Colonic mucosa (tissue), 4 donors: ENCODE measurements around the gene DGKI. TPM values are rescaled to one million over a fixed set of nuclear protein-coding genes. Genes with fewer than 3 reads are reported as not detected.
"Not testable (repeated sequence)": the region's sequence is repeated elsewhere in the genome, so short reads cannot be mapped to it uniquely, and the experiment has no call there.

Experiments used
- DNase-seq: peaks from one replicate; pipeline ENCODE4 v3.0.0-alpha.2; 2020
- H3K27ac ChIP-seq: fragments of 200-600 bp; one replicate; pipeline ENCODE4 v1.8.0; 2021
- H3K27me3 ChIP-seq: fragments of 200-600 bp; one replicate; pipeline ENCODE4 v1.8.0; 2021
- H3K36me3 ChIP-seq: fragments of 200-600 bp; one replicate; pipeline ENCODE4 v1.8.0; 2021
- H3K4me1 ChIP-seq: fragments of 200-600 bp; one replicate; pipeline ENCODE4 v1.8.0; 2021; ENCODE audit warnings: mild to moderate bottlenecking
- H3K4me3 ChIP-seq: fragments of 200-600 bp; one replicate; pipeline ENCODE4 v1.8.0; 2021
- H3K9ac ChIP-seq, 2 donors: one replicate each; pipeline ENCODE4 v1.7.0; 2013; ENCODE audit warnings: control low read depth in 2 of 2, low read depth in 2 of 2, low read length in 2 of 2
- H3K9me3 ChIP-seq: fragments of 200-600 bp; one replicate; pipeline ENCODE4 v1.8.0; 2021
- intact Hi-C: fragments of 100-400 bp; cut with DNase I; formaldehyde crosslinking; loops from one replicate; pipeline ENCODE4 v1.14.1; 2022
- total RNA-seq, 2 donors: library from RNA; stranded (reverse); fragmentation: NEBNext Ultra II Directional in 1 of 2; extraction: Animal tissue kit (Norgen Biotek cat#: 25700) in 1 of 2; gene quantifications; one replicate each; pipeline ENCODE4 v1.2.1, GENCODE V29; 2021
- TF ChIP-seq, protein P1 (sequence below): fragments of 200-600 bp; IDR thresholded peaks from one replicate; pipeline ENCODE4 v1.8.0; 2022; ENCODE audit warnings: antibody characterized with exemption, mild to moderate bottlenecking
- donor health status: healthy.
- donor health status: DM: no; HTN: no; CAD: no.
- donor health status: DM: no; HTN: no; CAD: no.

Gene DGKI
- total RNA-seq, 2 donors from 2014 or later: 0.35 to 0.67 TPM

DNA sequence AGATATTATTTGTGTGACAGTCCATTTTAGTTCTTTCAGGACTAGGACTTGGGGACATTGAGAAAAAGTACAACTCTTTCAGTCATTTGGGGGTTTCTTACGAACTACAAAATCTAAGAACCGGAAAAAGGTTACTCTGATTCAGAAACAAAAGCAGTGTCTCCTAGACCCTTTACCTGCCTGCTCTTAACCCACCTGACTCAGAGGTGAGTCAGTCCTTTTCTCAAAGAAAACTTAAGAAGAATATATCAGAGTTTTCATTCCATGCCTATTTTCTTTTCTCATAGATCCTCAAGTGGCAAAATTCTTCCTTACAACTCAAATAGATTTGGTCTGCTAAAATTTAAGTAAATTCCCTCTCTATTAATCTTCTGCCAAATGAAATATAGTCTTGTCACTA is 388.4 kb downstream of the DGKI start:
- TF ChIP-seq, protein P1, sequence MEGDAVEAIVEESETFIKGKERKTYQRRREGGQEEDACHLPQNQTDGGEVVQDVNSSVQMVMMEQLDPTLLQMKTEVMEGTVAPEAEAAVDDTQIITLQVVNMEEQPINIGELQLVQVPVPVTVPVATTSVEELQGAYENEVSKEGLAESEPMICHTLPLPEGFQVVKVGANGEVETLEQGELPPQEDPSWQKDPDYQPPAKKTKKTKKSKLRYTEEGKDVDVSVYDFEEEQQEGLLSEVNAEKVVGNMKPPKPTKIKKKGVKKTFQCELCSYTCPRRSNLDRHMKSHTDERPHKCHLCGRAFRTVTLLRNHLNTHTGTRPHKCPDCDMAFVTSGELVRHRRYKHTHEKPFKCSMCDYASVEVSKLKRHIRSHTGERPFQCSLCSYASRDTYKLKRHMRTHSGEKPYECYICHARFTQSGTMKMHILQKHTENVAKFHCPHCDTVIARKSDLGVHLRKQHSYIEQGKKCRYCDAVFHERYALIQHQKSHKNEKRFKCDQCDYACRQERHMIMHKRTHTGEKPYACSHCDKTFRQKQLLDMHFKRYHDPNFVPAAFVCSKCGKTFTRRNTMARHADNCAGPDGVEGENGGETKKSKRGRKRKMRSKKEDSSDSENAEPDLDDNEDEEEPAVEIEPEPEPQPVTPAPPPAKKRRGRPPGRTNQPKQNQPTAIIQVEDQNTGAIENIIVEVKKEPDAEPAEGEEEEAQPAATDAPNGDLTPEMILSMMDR: no peak
- intact Hi-C loops: no loop called here
- no peak for DNase-seq
- H3K27me3 ChIP-seq: no peaks in the 10 kb centered on the region
- no peaks in the 10 kb centered on the region for H3K9me3 ChIP-seq
- H3K36me3 ChIP-seq: no peaks in the 10 kb centered on the region
- H3K27ac ChIP-seq: no peak overlapping the region
- no peaks in the 10 kb centered on the region for H3K4me1 ChIP-seq
- no peak overlapping the region for H3K4me3 ChIP-seq
- H3K9ac ChIP-seq: no peak overlapping the region

DNA sequence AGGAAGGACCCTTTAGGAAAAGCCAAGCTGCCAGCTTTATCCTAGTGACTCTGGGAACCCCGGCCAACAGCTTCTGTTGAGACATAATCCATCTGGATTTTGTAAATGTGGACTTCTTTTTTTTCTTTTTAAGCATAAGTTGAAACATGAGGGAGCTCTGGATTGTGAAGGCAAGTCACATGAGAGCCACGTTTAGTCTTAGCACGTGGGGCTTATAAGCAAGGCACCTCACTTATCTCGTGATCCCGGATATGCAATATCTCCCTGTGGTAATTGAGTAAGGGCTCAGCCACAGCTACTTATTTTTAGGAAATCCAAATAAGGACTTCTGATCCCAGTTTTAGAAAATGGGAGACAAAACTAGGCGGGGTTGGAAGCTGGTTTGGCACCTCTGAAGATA is 392.0 kb downstream of the DGKI start:
- H3K4me1 ChIP-seq: no peaks in the 10 kb centered on the region
- peak; percentile 21 for DNase-seq
- H3K4me3 ChIP-seq: no peak overlapping the region
- H3K27me3 ChIP-seq: no peaks in the 10 kb centered on the region
- H3K36me3 ChIP-seq: no peaks in the 10 kb centered on the region
- intact Hi-C loops: loop anchor here (5.0 kb wide), 1 partner anchor 287 kb away; no protein-coding TSS in a partner anchor
- H3K27ac ChIP-seq: no peak overlapping the region
- H3K9me3 ChIP-seq: no peaks in the 10 kb centered on the region
- TF ChIP-seq, protein P1: no peak
- no peak overlapping the region for H3K9ac ChIP-seq

DNA sequence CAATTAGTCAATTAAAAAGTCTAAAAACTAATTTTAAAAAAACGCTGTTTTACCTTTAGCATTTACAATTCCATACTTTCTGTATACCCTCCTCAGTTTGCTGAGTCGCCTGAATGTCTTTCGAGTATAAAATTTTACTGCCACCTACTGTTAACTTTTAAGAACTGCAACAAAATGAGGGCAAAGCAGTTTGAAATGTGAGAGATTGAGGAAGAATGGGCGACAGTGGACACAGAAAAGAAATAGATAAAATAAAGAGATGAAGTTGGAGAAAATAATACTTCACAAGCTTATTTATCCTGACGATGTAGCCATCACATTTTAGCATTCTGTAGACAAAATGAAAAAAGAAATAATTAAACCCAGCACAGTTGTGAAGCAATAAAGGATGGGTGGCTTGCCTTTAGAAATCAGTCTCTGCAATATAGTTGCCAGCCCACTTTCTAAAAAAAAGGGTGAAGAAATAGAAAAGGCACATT is 392.5 kb downstream of the DGKI start:
- H3K36me3 ChIP-seq: no peaks in the 10 kb centered on the region
- no peak for DNase-seq
- no peak overlapping the region for H3K9ac ChIP-seq
- H3K27me3 ChIP-seq: no peaks in the 10 kb centered on the region
- TF ChIP-seq, protein P1: peak; percentile 52
- H3K9me3 ChIP-seq: no peaks in the 10 kb centered on the region
- no peak overlapping the region for H3K27ac ChIP-seq
- H3K4me3 ChIP-seq: no peak overlapping the region
- H3K4me1 ChIP-seq: no peaks in the 10 kb centered on the region
- intact Hi-C loops: loop anchor here (5.0 kb wide), 1 partner anchor 287 kb away; no protein-coding TSS in a partner anchor

DNA sequence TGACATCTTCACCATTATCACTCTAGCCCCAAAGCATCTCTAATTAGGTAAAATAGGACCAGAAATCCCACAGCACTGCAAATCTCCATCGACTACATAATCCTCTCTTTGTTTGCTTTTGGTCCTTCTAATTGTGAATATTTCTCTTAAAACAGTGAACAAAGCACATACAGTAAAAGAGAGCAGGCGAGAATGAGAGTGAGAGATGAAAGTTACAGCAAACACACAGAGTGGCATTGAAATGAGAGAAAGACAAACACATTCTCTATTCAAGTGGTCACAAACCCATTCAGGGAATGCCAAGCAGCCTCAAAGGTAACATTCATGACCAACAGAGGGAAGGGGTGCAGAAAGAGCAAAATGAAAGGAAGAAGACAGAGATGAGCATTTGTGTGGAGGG is 393.4 kb downstream of the DGKI start:
- TF ChIP-seq, protein P1: no peak
- no peak for DNase-seq
- Histone ChIP-seq H3K4me3 (no peak overlapping the region), H3K27ac (no peak overlapping the region), H3K4me1 (no peaks in the 10 kb centered on the region), H3K27me3 (no peaks in the 10 kb centered on the region), H3K9ac (no peak overlapping the region), H3K36me3 (no peaks in the 10 kb centered on the region), H3K9me3 (no peaks in the 10 kb centered on the region)
- intact Hi-C loops: loop anchor here (5.0 kb wide), 1 partner anchor 286 kb away; no protein-coding TSS in a partner anchor

DNA sequence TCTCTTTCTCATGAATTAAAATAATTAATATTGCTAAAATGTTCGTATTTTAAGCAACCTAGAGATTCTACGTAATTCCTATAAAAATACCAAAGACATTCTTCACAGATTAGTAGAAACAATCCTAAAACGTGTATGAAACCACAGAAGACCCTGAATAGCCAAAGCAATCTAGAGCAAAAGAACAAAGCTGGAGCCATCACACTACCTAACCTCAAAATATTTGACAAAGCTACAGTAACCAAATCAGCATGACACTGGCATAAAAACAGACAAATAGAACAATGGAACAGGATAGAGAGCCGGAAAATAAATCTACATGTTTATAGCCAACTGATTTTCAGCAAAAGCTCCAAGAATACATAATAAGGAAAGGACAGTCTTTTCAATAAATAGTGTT is 397.8 kb downstream of the DGKI start:
- H3K36me3 ChIP-seq: no peaks in the 10 kb centered on the region

DNA sequence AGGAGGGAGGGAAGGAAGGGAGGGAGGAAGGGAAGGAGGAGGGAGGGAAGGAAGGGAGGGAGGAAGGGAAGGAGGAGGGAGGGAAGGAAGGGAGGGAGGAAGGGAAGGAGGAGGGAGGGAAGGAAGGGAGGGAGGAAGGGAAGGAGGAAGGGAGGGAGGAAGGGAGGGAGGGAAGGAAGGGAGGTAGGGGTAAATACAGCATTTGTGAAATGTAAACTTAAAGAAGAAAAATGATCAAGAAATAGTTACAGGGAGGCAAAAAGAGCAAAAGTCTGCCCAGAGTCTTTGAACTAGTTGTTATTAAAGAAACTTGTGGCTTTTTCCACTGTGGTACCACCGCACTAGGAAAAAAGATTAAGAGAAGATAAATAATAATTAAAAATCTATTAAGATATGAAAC is 398.2 kb downstream of the DGKI start:
- intact Hi-C loops, DNase-seq, H3K27ac ChIP-seq, H3K4me1 ChIP-seq, H3K36me3 ChIP-seq, H3K27me3 ChIP-seq, H3K9ac ChIP-seq, H3K4me3 ChIP-seq, H3K9me3 ChIP-seq: not testable (repeated sequence)

More for the DNA sequence above, 397.8 kb downstream of the DGKI start:
- no peak overlapping the region for H3K4me3 ChIP-seq
- DNase-seq: no peak
- no peaks in the 10 kb centered on the region for H3K4me1 ChIP-seq
- H3K9ac ChIP-seq: no peak overlapping the region
- no peak overlapping the region for H3K27ac ChIP-seq
- TF ChIP-seq, protein P1: no peak
- intact Hi-C loops: no loop called here
- H3K9me3 ChIP-seq: no peaks in the 10 kb centered on the region
- H3K27me3 ChIP-seq: no peaks in the 10 kb centered on the region
